RPMI7951 (cell line): ENCODE measurements around the gene CTR9. TPM values are rescaled to one million over a fixed set of nuclear protein-coding genes. Genes with fewer than 3 reads are reported as not detected.

ENCODE experiments used
- DNase-seq: peaks from one replicate; pipeline ENCODE4 v3.0.0-alpha.2; 2012; ENCODE audit warnings: low read depth
- total RNA-seq: library from RNA; depleted of rRNA; stranded (reverse); fragments of >200 nt; shearing (Covaris generic); gene quantifications from 2 replicates; pipeline ENCODE4 v1.2.3, GENCODE V29; 2014; rRNA removed

CTR9 gene
- 21.1 and 22.7 TPM in 2 replicates for total RNA-seq

DNA sequence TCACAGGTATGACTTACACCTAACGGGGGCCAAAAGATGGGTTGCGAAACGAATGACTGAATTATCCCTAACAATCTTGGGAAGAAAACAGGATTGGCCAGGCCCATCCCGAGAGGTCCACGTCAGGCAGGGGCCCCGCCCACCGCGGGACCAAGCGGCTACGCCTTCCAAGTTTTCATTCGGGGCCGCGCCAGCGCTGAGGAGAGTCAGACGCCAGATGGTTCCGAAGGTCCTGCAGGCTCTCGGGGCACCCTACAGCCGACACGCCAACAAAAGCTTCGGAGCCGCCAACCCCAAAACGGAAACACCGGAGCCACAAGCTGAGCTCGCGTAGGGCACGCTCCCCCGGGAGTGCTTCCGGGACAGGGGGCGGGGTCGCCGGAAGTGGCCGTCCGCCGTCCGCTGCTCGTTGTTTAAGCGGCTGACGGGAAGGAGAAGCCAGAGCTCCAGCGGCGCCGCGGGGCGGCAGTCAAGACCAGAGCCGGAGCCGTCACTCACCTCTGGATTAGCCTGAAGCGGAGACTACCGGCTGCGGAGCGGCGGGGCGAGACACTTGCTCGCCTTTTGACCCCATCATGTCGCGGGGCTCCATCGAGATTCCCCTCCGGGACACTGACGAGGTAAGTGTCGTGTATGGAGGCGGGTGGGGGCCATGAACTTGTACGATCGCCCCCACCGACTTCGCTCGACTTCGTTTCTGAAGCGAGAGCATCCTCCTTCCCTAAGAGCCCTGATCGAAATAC lies at the start of gene CTR9:
Gene CTR9 (plus strand): TSS at position 409 of the 743 bp plus-strand sequence. CDS start 167 bp downstream, at position 576.
- peak; percentile 91 for DNase-seq

DNA sequence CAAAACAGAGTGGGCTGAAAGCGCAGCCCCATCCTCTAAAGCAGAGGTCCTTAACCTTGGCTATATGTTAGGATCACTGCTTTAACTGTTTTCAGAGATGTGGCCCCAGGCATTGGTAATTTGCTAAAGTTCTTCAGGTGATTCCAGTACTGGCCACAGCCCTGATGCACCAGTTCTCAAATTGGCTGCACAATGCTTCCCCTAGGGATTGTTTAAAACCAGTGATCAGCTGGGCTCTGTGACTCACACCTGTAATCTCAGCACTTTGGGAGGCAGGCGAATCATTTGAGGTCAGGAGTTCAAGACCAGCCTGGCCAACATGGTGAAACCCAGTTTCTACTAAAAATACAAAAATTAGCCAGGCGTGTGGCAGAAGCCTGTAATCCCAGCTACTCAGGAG lies 49.1 kb upstream of the CTR9 start:
- DNase-seq: peak; percentile 53

- no peak for DNase-seq
Observed at GRCh38 chr11:10708131-10708530, 42.9 kb upstream of the CTR9 start.

- DNase-seq: no peak
Observed at GRCh38 chr11:10709299-10710086, 41.6 kb upstream of the CTR9 start.

DNA sequence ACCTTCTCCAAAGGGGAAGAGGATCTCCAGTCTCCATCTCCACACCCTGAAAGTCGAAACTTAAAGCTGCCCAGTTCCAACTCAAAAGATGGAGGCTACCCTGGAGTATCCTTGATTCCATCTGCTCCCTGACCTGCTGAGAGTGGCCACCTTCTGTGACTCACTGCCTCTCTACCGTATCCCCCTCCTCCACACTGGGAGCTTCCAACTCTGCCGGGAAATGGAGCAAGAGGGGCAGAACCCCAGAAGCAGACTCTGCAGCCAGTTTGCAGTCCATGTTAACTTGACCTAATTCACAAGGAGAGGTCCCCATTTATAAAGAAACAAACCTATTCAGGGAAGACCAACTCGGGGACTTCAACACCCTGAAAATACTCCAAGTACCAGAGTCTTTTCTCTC lies 35.5 kb upstream of the CTR9 start:
- DNase-seq: no peak

DNA sequence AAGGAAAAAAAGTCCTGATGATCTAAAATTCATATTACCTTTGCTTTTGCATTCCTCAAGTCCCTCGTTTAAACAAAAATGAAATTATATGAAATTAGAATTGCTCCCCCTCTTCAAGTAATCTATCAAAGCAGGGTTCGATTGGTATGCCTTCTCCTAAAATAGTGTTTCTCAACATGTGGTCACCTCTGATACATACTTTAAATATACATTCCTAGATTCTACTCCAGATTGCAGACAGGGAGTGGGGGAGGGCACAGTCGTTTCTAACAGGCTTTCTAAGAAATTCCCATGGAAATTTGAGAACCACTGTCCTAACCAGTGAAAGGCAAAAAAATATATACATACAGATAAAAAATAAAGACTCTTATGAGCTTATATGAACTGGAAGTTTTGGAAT lies 34.9 kb upstream of the CTR9 start:
- DNase-seq: no peak

- no peak for DNase-seq
Observed at GRCh38 chr11:10716543-10717259, 34.3 kb upstream of the CTR9 start.

DNA sequence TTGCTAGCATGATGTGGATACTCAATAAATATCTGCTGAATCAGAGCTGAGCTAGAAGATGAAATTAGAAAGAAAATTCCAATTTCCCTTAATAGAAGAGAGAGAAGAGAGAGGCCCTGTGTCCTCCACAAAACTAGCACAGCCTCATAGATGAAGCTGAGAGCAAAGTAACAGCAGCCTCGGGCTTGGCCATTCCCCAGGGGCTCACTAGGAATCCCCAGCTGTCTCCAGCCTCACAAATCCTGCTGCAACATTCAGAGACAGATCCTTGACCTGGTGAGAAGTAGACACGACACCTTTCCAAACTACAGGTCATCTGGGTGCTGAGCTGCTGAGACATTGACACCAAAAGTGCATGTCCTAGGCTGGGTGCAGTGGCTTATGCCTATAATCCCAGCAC lies 31.4 kb upstream of the CTR9 start:
- DNase-seq: no peak

GRCh38 chr11:10720881-10721376 lies 30.1 kb upstream of the CTR9 start:
- DNase-seq: no peak

DNA sequence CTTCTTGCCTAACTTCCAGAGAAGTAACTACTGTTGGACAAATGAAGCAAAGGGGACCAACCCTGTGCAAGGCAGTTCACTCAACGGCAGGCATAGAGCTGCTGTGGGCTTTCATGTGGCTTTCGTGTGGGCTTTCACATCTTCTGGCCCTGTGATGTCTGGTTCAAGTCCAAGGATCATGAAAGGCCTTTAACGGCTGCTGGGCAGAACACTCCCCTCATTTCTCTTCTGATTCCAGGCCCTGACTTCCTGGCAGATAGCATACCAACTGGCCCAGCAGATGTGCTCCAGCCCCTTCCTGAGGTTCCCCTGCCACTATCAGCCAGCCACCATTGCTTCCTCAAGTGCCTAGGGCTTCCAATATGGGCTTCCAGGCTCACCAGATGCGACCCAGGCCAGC lies 28.7 kb upstream of the CTR9 start:
- DNase-seq: peak; percentile 67

- DNase-seq: peak; percentile 96
Observed at GRCh38 chr11:10725114-10725906, 25.7 kb upstream of the CTR9 start.

GRCh38 chr11:10725907-10726253 lies 25.2 kb upstream of the CTR9 start:
- DNase-seq: no peak

DNA sequence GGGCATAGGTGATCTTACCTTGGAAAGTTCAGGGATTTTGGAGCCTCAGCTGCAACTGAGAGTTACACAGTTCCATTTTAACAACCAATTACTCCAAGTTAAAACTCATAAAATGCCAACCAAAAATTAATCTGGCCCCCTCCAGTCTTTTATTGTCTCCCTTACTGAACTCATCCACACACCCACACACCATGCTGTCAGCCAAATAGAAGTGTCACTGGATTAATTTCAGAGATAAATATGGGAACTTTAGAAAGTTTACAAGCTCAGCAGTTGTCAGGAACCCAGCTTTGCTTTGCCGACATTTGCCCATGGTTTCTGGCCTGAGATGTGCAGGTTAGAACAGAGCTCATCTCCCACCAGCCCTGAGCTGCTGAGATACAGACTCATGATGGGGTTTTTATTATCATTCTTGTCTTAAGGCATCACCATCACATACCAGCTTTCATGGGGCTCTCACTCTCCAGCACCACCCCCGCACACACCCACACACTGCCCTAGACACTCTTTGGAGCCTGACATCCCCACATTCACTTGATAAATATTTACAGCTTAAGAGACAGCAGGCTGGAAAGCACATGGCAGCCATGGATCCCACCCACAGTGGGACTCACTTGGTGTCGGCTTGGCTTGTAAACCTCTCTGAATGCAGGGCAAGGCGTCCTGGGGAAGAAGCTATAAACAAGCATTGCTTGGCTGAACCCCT lies 23.7 kb upstream of the CTR9 start:
- no peak for DNase-seq

DNA sequence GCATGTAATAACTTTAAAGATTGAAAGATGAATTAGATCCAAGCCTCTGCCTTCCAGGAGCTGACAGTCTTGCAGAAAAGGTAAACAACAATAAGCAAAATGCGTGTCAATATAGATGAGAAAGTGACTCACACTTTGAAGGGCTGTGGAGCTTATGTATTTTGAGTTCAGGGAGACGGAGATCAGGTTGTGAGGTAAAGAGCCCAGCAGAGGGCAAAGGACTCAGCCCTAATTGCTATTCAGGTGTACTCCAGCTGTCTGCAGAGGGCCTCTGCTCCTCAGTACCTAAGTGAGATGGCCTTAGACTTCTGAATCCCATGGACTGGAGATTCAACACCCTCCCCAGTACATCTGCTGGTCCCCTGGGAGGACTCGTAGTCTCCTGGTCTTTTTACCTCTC lies 22.9 kb upstream of the CTR9 start:
- DNase-seq: no peak

- DNase-seq: no peak
Observed at GRCh38 chr11:10728789-10729472, 22.1 kb upstream of the CTR9 start.

DNA sequence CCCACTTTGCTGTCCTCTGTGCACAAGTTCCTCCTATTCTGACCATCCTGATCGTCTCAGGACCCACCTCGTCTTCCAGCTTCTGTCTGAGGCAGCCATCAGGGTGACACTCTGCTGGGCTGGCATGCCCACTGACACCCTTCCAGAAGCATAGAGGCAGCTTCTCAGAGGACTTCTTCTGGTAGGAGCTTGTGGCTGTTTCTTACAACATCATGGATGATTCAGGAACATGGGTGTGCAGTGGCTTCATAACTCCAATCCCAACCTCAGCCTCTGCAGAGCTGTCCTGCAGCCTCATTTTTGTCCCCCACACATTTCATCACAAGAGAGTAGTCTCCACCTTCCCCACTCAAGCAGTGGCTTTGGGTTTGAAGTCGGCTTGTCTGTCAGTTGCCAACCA lies 20.9 kb upstream of the CTR9 start:
- DNase-seq: no peak

DNA sequence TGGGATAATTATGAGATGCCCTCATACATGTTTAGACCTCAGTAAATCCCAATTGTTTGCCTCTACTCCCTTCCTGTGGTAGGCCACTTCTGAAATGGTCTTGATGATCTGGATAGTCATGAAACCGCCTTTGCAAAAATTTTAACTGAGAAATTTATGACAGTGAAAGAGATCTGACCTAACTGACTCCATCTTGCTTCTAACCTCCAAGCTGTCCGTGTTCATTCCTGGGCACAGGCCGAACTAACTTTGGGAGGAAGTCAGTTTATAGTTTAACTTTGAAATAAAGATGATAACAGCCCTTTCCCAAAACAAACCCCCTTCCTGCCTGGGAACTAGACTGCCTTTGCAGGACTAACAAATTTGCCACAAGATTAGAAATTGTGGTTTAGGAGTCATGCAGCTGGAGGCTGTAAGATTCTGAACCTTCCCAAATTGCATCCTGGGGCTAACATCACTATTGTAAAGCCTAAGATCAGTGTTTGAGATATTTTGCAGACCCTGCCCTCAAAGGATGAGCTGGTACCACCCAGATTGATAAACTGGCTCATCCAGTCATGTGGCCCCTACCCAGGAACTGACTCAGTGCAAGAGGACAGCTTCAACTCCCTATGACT lies 19.9 kb upstream of the CTR9 start:
- DNase-seq: peak; percentile 94

DNA sequence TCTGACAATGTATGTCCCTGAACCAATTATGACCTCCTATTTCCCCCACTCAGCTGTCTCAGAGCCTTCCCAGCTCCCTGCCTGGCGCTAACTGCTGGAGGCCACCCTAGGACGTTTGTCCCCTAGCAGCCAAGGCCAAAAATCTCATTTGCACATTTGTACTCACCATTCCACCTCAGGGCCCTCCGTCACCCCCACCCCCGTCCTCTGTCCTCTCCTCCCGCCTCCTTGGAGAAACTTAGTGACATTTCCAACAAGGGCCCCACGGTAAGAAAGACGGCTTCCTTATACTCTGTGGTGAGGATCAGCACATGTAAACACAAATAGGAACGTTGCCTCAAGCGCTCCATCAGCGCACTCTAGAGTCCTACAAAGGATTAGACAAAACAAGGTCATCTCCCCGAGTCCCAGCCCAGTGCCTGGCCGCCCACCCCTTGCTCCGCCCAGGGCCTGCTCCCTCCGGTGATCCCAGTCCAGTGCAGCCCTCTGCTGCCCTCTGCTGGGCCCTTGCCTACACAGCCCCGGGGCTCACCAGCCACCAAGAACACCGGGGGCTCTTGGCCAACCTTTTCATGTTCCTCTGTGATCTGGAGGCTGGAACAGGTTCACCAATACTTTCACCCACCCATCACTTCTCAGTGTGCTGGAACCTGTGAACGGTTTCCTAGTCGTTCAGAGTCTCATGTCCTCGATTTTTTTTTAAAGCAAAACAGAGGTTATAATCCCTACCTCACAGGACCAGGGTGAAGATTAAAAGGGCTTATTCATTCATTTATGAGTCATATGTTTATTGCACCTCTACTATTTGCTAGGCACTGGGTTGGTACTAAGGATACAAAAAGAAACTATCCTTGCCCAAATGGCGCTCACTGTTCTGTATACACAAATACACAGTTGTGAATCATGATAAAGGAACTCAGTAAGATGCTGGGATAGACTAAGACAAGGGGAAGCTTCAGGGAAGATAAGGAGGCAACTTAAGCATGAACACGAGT lies 15.3 kb upstream of the CTR9 start:
- peak; percentile 96 for DNase-seq
